ENCODE measurements around the gene DBF4. TPM values are rescaled to one million over a fixed set of nuclear protein-coding genes. Genes with fewer than 3 reads are reported as not detected.
A peak's percentile ranks its signal among the peaks of the same experiment; 100 is the strongest.
"Not testable (repeated sequence)": the region's sequence is repeated elsewhere in the genome, so short reads cannot be mapped to it uniquely, and the experiment has no call there.

Gene DBF4
- total RNA-seq, 1 donor from 2014 or later = 2.5 TPM

DNA sequence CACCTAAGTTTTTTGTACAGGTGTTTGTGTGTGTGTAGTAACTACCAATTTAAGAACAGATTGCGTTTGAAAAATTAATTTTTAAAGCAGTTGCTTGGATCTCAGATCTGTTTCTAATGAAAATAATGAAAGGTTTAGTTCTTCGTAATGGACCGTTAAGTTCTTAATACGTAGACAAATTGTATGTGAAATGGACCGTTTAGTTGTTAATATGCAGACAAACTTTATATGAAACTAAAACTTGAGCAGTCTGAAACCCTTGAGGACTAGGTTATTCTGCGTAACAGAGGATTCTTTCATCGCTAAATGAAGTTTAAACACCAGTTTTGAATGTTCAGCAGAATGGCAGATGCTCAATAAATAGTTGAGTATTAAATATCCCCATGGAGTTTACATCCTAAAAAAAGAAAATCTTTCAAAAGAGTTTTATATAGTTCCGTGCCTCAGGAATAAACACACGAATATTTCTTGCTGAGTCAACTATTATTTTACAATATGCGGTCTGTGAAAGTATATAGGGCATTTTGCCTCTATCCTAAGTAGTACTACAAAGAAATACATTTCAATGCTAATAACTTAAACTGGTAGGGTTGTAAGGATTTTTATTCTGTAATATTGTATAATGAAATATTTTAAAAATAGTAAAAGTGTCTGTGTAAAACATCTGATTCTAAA is 1.2 kb downstream of the DBF4 start:
- intact Hi-C loops (cut with DNase I) = loop anchor here (2.0 to 10.0 kb wide), 5 partner anchors 169 to 723 kb away; partner anchors contain the start of genes ABCB4, DMTF1 and RUNDC3B
- no peak for DNase-seq (ENCODE audit: low spot score)

DNA sequence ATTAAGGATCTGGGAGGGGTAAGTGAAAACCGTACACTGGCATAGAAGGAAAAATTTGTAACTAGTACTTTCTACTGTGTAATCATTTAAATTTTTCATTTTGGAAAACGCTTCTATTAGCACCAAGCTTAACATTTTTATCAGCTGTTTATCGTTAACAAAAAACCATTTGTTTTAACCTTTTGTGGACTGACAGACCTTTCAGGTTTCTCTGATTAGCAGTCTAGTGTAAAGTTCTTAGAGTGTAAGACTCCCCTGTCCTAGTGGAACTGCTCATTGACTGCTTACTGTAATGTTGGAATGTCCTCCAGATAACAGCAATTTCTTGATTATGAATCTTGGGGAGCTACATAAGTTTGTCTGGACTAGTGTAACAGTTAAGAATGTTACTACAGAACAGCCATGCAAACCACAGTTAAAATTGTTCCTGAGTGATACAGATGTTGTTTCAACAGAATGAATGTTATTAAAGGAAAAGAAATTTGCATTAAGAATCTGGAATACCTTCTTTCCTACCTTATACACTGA is 2.0 kb downstream of the DBF4 start:
- intact Hi-C loops (cut with DNase I) = loop anchor here (10.0 kb wide), 3 partner anchors 227 to 723 kb away; partner anchors contain the start of genes ABCB4 and DMTF1
- DNase-seq (ENCODE audit: low spot score) = no peak

DNA sequence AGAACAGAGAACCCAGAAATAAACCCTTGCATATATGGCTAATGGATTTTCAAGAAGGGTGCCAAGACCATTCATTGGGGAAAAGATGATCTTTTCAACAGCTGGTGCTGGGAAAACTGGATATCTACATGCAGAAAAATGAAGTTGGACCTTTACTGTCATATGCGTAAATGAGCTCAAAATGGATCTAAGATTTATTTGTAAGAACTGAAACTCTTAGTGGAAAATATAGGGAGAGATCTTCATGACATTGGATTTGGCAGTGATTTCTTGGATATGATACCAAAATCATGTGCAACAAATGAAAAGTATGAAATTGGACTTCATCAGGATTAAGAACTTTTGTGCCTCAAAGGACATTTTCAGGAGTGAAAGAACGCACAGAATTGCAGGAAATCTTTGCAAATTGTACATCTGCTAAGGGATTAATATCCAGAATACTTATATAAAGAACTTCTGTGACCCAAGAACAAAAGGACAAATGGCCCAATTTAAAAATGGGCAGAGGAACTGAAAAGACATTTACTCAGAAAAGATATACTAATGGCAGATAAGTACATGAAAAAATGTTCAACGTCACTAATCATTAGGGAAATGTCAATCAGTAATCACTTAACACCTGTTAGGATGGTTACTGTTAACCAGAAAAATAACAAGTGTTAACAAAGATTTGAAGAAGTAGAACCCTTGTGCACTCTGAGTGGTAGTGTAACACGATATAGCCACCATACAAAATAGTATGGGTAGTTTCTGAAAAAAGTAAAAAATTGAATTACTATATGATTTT is 6.1 kb downstream of the DBF4 start:
- intact Hi-C loops (cut with DNase I) = no loop called here
- DNase-seq (ENCODE audit: low spot score) = no peak

DNA sequence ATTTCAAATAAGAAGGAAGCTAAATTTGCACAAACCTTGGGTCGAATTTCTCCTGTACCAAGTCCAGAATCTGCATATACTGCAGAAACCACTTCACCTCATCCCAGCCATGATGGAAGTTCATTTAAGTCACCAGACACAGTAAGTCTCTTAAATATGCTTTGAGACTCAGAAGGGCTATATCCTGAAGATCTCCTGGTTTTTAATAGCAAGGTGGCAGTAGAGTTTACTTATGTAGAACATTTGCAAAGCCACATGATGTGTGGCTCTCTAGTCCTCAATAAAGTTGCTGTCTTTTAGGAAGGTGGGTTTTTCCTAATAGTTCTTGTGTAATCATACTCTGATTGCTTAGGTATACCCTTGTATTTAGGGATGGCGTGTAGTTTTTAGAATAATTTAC is 8.7 kb downstream of the DBF4 start:
- intact Hi-C loops (cut with DNase I) = no loop called here
- no peak for DNase-seq (ENCODE audit: low spot score)

DNA sequence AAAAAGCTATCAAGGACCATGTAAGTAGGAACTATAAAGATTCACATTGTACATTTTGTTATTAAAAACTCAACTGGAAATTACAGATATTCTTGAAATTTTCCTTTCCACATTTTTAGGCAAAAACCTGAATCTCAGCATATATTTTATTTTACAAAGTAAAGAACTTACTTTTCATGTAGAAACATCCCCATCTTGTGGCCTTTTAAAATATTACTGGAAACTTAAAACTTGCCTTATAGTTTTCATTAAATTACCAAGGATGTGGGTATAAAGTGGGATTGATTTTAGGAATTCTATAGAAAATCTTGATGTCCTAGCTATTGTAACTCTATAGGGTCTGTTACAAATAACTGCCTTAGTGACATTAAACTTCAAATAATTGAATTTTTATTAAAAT is 10.6 kb downstream of the DBF4 start:
- intact Hi-C loops (cut with DNase I) = no loop called here
- DNase-seq (ENCODE audit: low spot score) = no peak

DNA sequence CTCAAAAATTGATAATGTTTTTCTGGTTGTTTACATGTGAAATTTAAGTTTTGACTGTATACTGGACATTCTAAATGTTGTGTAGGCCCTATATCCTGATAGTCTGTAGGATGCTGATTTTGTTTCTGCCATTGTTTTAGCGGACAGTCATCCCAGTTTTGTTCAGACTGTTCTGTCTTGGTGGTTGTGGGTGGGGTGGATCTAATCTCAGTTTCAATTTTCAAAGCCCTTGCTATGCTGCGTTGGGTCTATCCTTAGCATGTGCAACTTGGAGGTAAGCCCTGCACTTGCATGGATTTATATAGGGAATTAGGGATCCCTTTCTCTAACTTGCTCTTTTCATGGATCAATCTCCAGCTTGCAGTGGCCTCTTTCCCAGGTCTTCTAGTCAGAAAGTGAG is 19.1 kb downstream of the DBF4 start:
- no peak for DNase-seq (ENCODE audit: low spot score)
- intact Hi-C loops (cut with DNase I) = no loop called here

DNA sequence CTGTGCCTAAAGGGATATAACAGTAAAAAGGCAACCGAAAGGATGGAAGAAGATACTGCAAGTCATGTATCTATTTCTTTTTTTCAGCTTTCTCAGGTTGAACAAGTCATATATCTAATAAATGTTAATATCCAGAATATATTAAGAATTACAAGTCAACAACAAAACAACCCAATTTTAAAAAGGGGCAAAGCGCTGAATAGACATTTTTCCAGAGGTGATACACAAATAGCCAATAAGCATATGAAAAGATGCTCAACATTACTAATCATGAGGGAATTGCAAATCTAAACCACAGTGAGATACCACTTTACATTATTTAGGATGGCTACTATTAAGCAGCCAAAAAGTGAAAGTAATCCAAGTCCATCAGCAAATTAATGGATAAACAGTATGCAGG is 23.0 kb downstream of the DBF4 start:
- intact Hi-C loops (cut with DNase I) = no loop called here
- DNase-seq (ENCODE audit: low spot score) = no peak

DNA sequence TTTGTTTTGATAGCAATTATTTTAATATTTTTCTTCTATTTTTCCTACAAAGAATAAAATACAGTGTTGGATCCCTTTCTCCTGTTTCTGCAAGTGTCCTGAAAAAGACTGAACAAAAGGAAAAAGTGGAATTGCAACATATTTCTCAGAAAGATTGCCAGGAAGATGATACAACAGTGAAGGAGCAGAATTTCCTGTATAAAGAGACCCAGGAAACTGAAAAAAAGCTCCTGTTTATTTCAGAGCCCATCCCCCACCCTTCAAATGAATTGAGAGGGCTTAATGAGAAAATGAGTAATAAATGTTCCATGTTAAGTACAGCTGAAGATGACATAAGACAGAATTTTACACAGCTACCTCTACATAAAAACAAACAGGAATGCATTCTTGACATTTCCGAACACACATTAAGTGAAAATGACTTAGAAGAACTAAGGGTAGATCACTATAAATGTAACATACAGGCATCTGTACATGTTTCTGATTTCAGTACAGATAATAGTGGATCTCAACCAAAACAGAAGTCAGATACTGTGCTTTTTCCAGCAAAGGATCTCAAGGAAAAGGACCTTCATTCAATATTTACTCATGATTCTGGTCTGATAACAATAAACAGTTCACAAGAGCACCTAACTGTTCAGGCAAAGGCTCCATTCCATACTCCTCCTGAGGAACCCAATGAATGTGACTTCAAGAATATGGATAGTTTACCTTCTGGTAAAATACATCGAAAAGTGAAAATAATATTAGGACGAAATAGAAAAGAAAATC is 31.0 kb downstream of the DBF4 start:
- DNase-seq (ENCODE audit: low spot score); intact Hi-C loops (cut with DNase I): not testable (repeated sequence)

DNA sequence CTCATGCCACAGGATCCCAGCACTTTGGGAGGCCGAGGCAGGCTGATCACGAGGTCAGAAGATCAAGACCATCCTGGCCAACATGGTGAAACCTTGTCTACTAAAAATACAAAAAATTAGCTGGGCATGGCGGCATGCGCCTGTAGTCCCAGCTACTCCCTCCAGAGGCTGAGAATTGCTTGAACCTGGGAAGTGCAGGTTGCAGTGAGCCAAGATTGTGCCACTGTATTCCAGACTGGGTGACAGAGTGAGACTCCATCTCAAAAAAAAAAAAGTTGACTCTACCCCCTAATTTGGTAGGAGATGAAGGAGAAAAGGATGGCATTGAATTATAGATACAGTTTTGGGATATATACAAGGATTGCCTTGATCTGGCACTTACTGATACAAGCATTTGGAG is 32.5 kb downstream of the DBF4 start:
- intact Hi-C loops (cut with DNase I) = not testable (repeated sequence)

DNA sequence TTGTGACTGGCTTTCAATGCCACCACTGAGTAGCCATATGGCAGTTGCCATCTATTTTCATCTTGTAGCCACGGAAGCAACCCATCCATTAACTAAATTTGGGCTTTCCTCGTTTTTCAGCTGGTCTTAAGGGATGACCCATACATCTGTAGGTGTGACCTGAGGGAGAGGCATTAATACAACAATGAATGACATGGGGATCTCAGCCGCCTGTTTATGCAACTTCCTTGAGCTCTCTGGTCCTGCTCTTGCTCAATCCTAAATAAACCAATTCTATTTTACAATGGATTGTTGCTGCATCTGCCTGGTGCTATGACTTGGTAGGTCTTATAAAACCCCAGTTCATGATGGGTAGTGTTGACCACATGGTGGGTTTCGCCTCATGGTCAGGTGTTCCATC is 35.8 kb downstream of the DBF4 start:
- intact Hi-C loops (cut with DNase I) = no loop called here
- DNase-seq (ENCODE audit: low spot score) = no peak

More for the DNA sequence above, 32.5 kb downstream of the DBF4 start:
- not testable (repeated sequence) for DNase-seq (ENCODE audit: low spot score)

DNA sequence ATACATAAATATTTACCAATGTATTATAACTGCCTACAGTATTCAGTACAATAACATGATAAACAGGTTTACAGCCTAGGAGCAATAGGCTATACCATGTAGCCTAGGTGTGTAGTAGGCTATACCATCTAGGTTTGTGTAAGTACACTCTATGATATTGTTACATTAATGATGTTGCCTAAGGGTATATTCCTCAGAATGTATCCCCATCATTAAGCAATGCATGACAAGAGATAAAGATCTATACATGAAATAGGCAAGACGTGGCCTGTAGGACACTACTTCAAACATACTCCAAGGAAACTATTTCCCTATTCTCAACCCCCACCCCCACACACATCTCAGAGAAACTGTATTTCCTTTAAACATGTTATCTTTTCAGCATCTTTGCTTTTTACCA is 42.4 kb downstream of the DBF4 start:
- intact Hi-C loops (cut with DNase I) = no loop called here
- DNase-seq (ENCODE audit: low spot score) = no peak

DNA sequence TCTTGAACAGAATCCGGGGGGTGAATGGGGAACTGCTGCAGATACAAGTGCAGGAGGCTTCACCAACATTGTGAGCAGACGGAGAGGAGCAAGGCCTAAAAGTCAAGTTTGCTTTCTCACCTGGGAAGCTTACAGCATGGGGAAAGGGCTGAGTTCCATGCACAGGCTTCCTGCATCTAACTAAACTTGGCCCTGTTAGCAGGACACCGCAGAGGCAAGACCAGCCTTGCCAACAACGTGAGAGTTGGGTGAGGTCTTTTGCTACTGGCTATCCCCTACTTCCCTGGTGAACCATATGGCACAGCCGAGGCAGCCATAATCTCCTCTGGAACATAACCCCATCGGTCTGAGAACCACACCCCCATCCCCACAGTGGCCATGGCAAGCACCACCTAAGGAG is 43.6 kb downstream of the DBF4 start:
- intact Hi-C loops (cut with DNase I) = no loop called here
- DNase-seq (ENCODE audit: low spot score) = no peak

DNA sequence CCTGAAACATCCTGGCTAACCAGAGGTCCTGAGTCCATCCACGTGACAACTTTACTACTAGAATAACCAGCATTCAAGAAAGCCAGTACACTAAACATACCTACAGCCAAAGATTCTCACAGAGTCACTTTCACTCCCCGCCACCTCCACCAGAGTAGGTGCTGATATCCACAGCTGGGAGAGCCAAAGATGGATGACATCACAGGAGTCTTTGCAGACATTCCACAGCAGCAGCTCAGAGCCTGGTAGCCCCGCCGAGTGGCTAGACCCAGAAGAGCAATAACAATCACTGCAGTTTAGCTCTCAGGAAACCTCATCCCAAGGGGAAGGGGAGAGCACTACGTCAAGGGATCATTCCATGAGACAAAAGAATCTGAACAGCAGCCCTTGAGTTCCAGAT is 44.3 kb downstream of the DBF4 start:
- DNase-seq (ENCODE audit: low spot score) = no peak
- intact Hi-C loops (cut with DNase I) = no loop called here

DNA sequence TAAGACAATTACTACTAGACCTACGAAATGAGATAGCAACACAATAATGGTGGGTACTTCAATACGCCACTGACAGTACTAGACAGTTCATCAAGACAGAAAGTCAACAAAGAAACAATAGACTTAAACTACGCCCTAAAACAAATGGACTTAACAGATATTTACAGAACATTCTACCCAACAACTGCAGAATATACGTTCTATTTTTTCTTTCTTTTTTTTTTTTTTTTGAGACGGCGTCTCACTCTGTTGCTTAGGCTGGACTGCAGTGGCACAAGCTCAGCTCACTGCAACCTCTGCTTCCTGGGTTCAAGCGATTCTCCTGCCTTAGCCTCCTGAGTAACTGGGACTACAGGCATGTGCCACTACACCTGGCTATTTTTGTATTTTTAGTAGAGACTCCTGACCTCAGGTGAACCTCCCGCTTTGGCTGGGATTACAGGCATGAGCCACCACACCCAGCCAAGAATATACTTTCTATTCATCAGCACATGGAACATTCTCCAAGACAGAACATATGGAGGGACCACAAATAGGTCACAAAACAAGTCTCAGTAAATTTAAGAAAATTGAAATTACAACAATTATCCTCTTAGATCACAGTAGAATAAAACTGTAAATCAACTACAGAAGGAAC is 46.6 kb downstream of the DBF4 start:
- DNase-seq (ENCODE audit: low spot score); intact Hi-C loops (cut with DNase I): not testable (repeated sequence)

DNA sequence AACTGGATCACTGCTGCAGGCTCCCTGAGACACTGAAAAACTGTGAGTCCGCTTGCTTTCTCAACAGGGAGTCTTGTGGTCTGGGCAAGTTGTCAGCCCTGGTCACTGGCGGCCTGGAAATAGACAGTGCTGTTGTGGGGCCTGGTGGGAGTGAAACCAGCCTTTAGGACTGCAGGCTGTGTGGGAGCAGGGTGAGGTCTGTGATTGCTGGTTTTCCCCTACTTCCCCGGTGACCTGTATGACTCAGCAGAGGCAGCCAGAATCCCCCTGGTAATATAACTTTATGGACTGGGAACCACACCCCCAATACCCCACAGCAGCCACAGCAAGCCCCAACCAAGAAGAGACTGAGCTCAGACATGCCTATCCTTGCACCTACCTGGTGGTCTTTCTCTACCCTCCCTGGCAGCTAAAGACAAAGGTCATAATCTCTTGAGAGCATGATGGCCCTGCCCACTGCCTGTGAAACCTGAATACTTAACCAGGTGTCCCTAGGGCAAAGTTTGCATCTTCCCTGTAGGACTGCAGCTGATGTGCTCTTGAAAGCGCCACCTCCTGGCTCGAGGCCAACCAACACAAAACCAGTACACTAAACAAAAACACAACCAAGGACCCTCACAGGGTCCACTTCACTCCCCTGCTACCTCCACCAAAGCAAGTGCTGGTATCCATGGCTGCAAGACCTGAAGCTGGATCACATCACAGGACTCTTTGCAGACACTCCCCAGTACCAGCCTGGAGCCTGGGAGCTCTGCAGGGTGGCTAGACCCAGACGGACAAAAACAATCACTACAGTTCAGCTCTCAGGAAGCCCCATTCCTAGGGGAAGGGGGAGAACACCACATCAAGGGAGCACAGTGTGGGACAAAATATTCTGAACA is 50.5 kb downstream of the DBF4 start:
- DNase-seq (ENCODE audit: low spot score) = no peak
- intact Hi-C loops (cut with DNase I) = no loop called here

DNA sequence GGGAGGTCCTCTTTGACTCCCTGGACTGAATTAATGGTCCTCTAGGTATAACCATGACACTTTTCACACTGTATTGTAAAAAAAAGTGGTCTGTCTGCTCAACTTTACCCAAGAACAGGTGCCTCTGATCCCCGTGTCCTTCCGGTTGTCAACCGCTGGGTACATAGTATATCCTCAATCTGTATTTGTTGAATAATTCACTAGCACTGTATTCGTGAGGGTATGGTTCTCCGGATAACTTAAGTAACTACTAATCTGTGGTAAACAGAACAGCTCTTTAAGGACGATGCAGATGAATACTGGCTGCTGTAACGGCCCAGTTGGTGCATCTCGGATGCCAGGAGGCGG is 57.3 kb downstream of the DBF4 start:
- intact Hi-C loops (cut with DNase I) = no loop called here
- DNase-seq (ENCODE audit: low spot score) = no peak

DNA sequence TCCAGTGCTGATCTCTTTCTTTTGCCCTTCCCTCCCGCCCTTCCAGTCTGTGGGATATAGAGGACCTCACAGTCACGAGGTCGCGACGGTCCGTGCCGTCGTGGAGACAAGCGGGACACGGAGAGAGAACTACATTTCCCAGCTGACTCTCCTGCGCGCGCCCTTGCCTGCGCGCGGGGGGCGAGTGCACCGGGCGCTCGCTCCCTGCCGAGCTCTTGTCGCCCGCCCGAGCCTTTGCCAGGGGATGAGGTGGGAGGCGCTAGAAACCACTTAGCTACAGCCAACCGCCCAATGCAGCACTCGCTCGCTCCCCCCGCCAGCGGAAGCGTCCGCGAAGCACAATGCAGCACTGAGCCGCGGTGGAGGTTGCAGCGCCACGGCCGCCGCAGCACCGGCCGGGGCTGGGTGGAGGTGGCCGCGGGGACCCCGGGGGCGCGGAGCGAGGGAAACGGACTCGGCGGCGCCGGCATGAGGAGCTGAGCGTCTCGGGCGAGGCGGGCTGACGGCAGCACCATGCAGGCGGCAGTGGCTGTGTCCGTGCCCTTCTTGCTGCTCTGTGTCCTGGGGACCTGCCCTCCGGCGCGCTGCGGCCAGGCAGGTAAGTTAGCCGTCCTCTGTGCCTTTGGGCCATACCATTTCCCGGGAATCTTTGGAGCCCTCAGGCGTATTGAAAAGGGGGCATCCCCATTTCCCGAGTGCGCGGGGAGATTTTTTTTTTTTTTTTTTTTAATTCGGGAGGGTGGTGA is 57.8 kb downstream of the DBF4 start, which contains the start of gene ADAM22:
ADAM22 (plus strand) TSS at position 299 of the 746 bp plus-strand sequence; CDS start at position 514, 215 bp downstream.
- peak; percentile 91 for DNase-seq (ENCODE audit: low spot score)
- intact Hi-C loops (cut with DNase I) = no loop called here
